Uterine smooth muscle cell (primary cell): ENCODE measurements around the gene LTB4R. TPM values are rescaled to one million over a fixed set of nuclear protein-coding genes. Genes with fewer than 3 reads are reported as not detected.

ENCODE experiments used
- total RNA-seq: library from RNA; depleted of rRNA; stranded (reverse); fragments of >200 nt; gene quantifications from 2 replicates; pipeline ENCODE4 v1.2.3, GENCODE V29; 2014

LTB4R gene
- 1.2 and 1.5 TPM in 2 replicates for total RNA-seq

GRCh38 chr14:24310646-24311604 lies at the start of gene LTB4R:
LTB4R (plus strand) TSS chr14:24311502; CDS start chr14:24315652, 4,150 bp downstream.

GRCh38 chr14:24262821-24263733 lies 48.2 kb upstream of the LTB4R start, which contains the start of gene TGM1:
TGM1 (minus strand) TSS chr14:24263177; CDS start chr14:24262352, 825 bp downstream.

GRCh38 chr14:24271134-24271833 lies 40.0 kb upstream of the LTB4R start, which contains the start of gene RABGGTA:
RABGGTA (minus strand) TSS chr14:24271597; CDS start chr14:24271115, 482 bp downstream.

GRCh38 chr14:24299255-24300191 lies 11.8 kb upstream of the LTB4R start, which contains the start of the genes DHRS1 and NOP9:
DHRS1 (minus strand) TSS chr14:24299780; CDS start chr14:24299106, 674 bp downstream.
NOP9 (plus strand) TSS chr14:24299850; CDS start chr14:24299955, 105 bp downstream.

GRCh38 chr14:24307575-24308341 lies 3.5 kb upstream of the LTB4R start, which contains the start of gene CIDEB:
CIDEB (minus strand) TSS chr14:24307977; CDS start chr14:24307858, 119 bp downstream.

GRCh38 chr14:24309538-24310264 lies 1.6 kb upstream of the LTB4R start, which contains the start of gene LTB4R2:
LTB4R2 (plus strand) TSS chr14:24310140; CDS start chr14:24310665, 525 bp downstream.

GRCh38 chr14:24334431-24335291 lies 23.4 kb downstream of the LTB4R start, which contains the start of gene ADCY4:
ADCY4 (minus strand) TSS chr14:24335071; CDS start chr14:24334652, 419 bp downstream.

GRCh38 chr14:24339284-24340151 lies 28.2 kb downstream of the LTB4R start, which contains the start of gene RIPK3:
RIPK3 (minus strand) TSS chr14:24339991; CDS start chr14:24339826, 165 bp downstream.

Other genes with a start within 250 kb of the LTB4R start
- gene CPNE6, start 239.9 kb upstream of the LTB4R start, total RNA-seq = not detected in 2 replicates
- gene PCK2, start 217.2 kb upstream of the LTB4R start, total RNA-seq = 40.1 and 60.2 TPM in 2 replicates
- 56.0 and 64.2 TPM in 2 replicates for gene DCAF11, start 196.7 kb upstream of the LTB4R start, total RNA-seq
- 0.55 and 1.00 TPM in 2 replicates for gene NRL, start 196.6 kb upstream of the LTB4R start, total RNA-seq
- gene FITM1, start 180.8 kb upstream of the LTB4R start, total RNA-seq = 0.37 TPM in 1 of 2 replicates, not detected in the other
- gene PSME1, start 175.3 kb upstream of the LTB4R start, total RNA-seq = 69.7 and 121 TPM in 2 replicates
- gene EMC9, start 169.9 kb upstream of the LTB4R start, total RNA-seq = 20.0 and 34.6 TPM in 2 replicates
- 111 and 120 TPM in 2 replicates for gene PSME2, start 164.9 kb upstream of the LTB4R start, total RNA-seq
- 40.7 and 44.7 TPM in 2 replicates for gene RNF31, start 164.0 kb upstream of the LTB4R start, total RNA-seq
- 68.6 and 80.1 TPM in 2 replicates for gene IRF9, start 150.2 kb upstream of the LTB4R start, total RNA-seq
- 0.87 and 1.1 TPM in 2 replicates for gene REC8, start 139.4 kb upstream of the LTB4R start, total RNA-seq
- gene IPO4, start 122.7 kb upstream of the LTB4R start, total RNA-seq = 47.9 and 71.6 TPM in 2 replicates
- gene TM9SF1, start 116.1 kb upstream of the LTB4R start, total RNA-seq = 74.9 and 79.5 TPM in 2 replicates
- 0.11 TPM in 1 of 2 replicates, not detected in the other for gene TSSK4, start 105.8 kb upstream of the LTB4R start, total RNA-seq
- 32.7 and 38.6 TPM in 2 replicates for gene CHMP4A, start 98.0 kb upstream of the LTB4R start, total RNA-seq
- gene MDP1, start 95.4 kb upstream of the LTB4R start, total RNA-seq = 18.9 and 23.2 TPM in 2 replicates
- gene NEDD8, start 79.1 kb upstream of the LTB4R start, total RNA-seq = 163 and 222 TPM in 2 replicates
- gene GMPR2, start 78.6 kb upstream of the LTB4R start, total RNA-seq = 57.1 and 69.0 TPM in 2 replicates
- 59.9 and 69.5 TPM in 2 replicates for gene TINF2, start 68.9 kb upstream of the LTB4R start, total RNA-seq
- 0.25 and 0.55 TPM in 2 replicates for gene TGM1, start 48.3 kb upstream of the LTB4R start, total RNA-seq
- gene RABGGTA, start 39.9 kb upstream of the LTB4R start, total RNA-seq = 17.9 and 28.6 TPM in 2 replicates
- gene DHRS1, start 11.7 kb upstream of the LTB4R start, total RNA-seq = 13.3 and 19.2 TPM in 2 replicates
- 22.6 and 29.0 TPM in 2 replicates for gene NOP9, start 11.7 kb upstream of the LTB4R start, total RNA-seq
- 1.6 and 2.9 TPM in 2 replicates for gene CIDEB, start 3.5 kb upstream of the LTB4R start, total RNA-seq
- gene LTB4R2, start 1.4 kb upstream of the LTB4R start, total RNA-seq = 3.7 and 3.8 TPM in 2 replicates
- 5.1 and 8.1 TPM in 2 replicates for gene ADCY4, start 23.6 kb downstream of the LTB4R start, total RNA-seq
- gene RIPK3, start 28.5 kb downstream of the LTB4R start, total RNA-seq = 0.50 and 1.00 TPM in 2 replicates
- gene NFATC4, start 56.7 kb downstream of the LTB4R start, total RNA-seq = 62.5 and 76.2 TPM in 2 replicates
- 9.1 and 13.2 TPM in 2 replicates for gene NYNRIN, start 87.5 kb downstream of the LTB4R start, total RNA-seq
- gene CBLN3, start 118.2 kb downstream of the LTB4R start, total RNA-seq = 1.5 and 5.5 TPM in 2 replicates
- 60.5 and 61.6 TPM in 2 replicates for gene KHNYN, start 118.5 kb downstream of the LTB4R start, total RNA-seq
- 11.6 and 12.9 TPM in 2 replicates for gene SDR39U1, start 131.3 kb downstream of the LTB4R start, total RNA-seq
- gene CMA1, start 196.8 kb downstream of the LTB4R start, total RNA-seq = not detected in 2 replicates